Prostate gland (tissue), 2 donors: ENCODE data around the gene YBX2.

Experiments used
- POLR2A ChIP-seq: fragments of 450-650 bp; IDR thresholded peaks from one replicate; pipeline ENCODE4 v1.6.1; 2016; ENCODE audit warnings: antibody characterized with exemption, mild to moderate bottlenecking
- TF ChIP-seq, protein P1 (sequence below), 4 experiments: fragments of 200-600 bp in 2 of 4; fragments of 450-650 bp in 2 of 4; sonication (generic) in 2 of 4; IDR thresholded peaks; 1 replicate in 3 of 4; 2 replicates in 1 of 4; pipeline ENCODE4 v1.5.1; 2016 to 2019; ENCODE audit warnings: antibody characterized with exemption in 4 of 4, mild to moderate bottlenecking in 2 of 4, moderate library complexity in 2 of 4

GRCh38 chr17:7280519-7281073, 13.8 kb downstream of the YBX2 start:
- TF ChIP-seq, protein P1, sequence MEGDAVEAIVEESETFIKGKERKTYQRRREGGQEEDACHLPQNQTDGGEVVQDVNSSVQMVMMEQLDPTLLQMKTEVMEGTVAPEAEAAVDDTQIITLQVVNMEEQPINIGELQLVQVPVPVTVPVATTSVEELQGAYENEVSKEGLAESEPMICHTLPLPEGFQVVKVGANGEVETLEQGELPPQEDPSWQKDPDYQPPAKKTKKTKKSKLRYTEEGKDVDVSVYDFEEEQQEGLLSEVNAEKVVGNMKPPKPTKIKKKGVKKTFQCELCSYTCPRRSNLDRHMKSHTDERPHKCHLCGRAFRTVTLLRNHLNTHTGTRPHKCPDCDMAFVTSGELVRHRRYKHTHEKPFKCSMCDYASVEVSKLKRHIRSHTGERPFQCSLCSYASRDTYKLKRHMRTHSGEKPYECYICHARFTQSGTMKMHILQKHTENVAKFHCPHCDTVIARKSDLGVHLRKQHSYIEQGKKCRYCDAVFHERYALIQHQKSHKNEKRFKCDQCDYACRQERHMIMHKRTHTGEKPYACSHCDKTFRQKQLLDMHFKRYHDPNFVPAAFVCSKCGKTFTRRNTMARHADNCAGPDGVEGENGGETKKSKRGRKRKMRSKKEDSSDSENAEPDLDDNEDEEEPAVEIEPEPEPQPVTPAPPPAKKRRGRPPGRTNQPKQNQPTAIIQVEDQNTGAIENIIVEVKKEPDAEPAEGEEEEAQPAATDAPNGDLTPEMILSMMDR (IDR thresholded peaks at IDR 0.05) = peak; percentile 79 to 99 (median 88)
- TF ChIP-seq POLR2A = peak; percentile 29
